GM13976 (cell line): ENCODE measurements around the gene PIR.

ENCODE experiments used
- DNase-seq: peaks from one replicate; pipeline ENCODE4 v3.0.0; 2012; ENCODE audit warnings: low spot score
- CTCF ChIP-seq: IDR thresholded peaks from 2 replicates; pipeline ENCODE4 v1.5.1; 2012; ENCODE audit warnings: borderline replicate concordance, mild to moderate bottlenecking; ENCODE audit not compliant: insufficient read depth; ENCODE audit errors: extremely low read depth, missing control alignments, control extremely low read depth
- in situ Hi-C: fragments of 300-500 bp; cut with MboI; formaldehyde crosslinking; loops from one replicate; pipeline ENCODE4 v1.12.0; 2022; ENCODE audit warnings: low sequenced_read_pairs, mixed read lengths, inconsistent platforms; ENCODE audit not compliant: unreplicated experiment

Gene PIR

GRCh38 chrX:15384304-15384703 lies 108.8 kb downstream of the PIR start, which contains the start of gene VEGFD:
Gene VEGFD (minus strand): TSS chrX:15384413. CDS start chrX:15383946, 467 bp downstream.
- in situ Hi-C loops: no loop called here
- DNase-seq: no peak

GRCh38 chrX:15382813-15383212 lies 110.3 kb downstream of the PIR start:
- TF ChIP-seq CTCF: no peak
- in situ Hi-C loops: no loop called here

More at GRCh38 chrX:15384304-15384703, 108.8 kb downstream of the PIR start, which contains the start of gene VEGFD:
- TF ChIP-seq CTCF: no peak

GRCh38 chrX:15376956-15377355 lies 116.2 kb downstream of the PIR start:
- no peak for TF ChIP-seq CTCF
- no peak for DNase-seq
- in situ Hi-C loops: no loop called here

More at GRCh38 chrX:15382813-15383212, 110.3 kb downstream of the PIR start:
- no peak for DNase-seq

- in situ Hi-C loops: no loop called here
Measured at GRCh38 chrX:15373976-15374375, 119.2 kb downstream of the PIR start.

GRCh38 chrX:15366506-15367352 lies 126.4 kb downstream of the PIR start:
- in situ Hi-C loops: no loop called here
- TF ChIP-seq CTCF: no peak
- no peak for DNase-seq

More at GRCh38 chrX:15373976-15374375, 119.2 kb downstream of the PIR start:
- no peak for DNase-seq
- TF ChIP-seq CTCF: no peak

GRCh38 chrX:15359701-15360100 lies 133.4 kb downstream of the PIR start:
- TF ChIP-seq CTCF: no peak
- no peak for DNase-seq
- in situ Hi-C loops: no loop called here
